Measurements from ENCODE around the gene DIRAS2. TPM values are rescaled to one million over a fixed set of nuclear protein-coding genes. Genes with fewer than 3 reads are reported as not detected.
"Not testable (repeated sequence)": the region's sequence is repeated elsewhere in the genome, so short reads cannot be mapped to it uniquely, and the experiment has no call there.

Gene DIRAS2
- not detected in 2 replicates for total RNA-seq (2014; rRNA removed; shearing (Covaris generic))
- polyA plus RNA-seq (2015; cell fraction: cytosol; rRNA removed) = not detected in 2 replicates
- polyA plus RNA-seq (2015; cell fraction: nucleus; rRNA removed) = not detected in 2 replicates

- peak; percentile 50 for DNase-seq (ENCODE audit: low read depth)
These were observed at the start of gene DIRAS2 for GRCh38 chr9:90642570-90643539. TSS of gene DIRAS2 (minus strand) at chr9:90642824. CDS start at chr9:90613827, 28,997 bp downstream.

- no peak for DNase-seq (ENCODE audit: low read depth)
These were observed 42.1 kb upstream of the DIRAS2 start for GRCh38 chr9:90684736-90685135.

GRCh38 chr9:90684106-90684505 lies 41.5 kb upstream of the DIRAS2 start:
- no peak for DNase-seq (ENCODE audit: low read depth)

- DNase-seq (ENCODE audit: low read depth) = no peak
These were observed 37.9 kb upstream of the DIRAS2 start for GRCh38 chr9:90680534-90680933.

- DNase-seq (ENCODE audit: low read depth) = no peak
These were observed 22.4 kb upstream of the DIRAS2 start for GRCh38 chr9:90665072-90665471.

- peak; percentile 57 for DNase-seq (ENCODE audit: low read depth)
These were observed 17.2 kb upstream of the DIRAS2 start for GRCh38 chr9:90659650-90660364.

- no peak for DNase-seq (ENCODE audit: low read depth)
These were observed 16.2 kb upstream of the DIRAS2 start for GRCh38 chr9:90658783-90659182.

GRCh38 chr9:90658181-90658580 lies 15.6 kb upstream of the DIRAS2 start:
- no peak for DNase-seq (ENCODE audit: low read depth)

GRCh38 chr9:90656876-90657275 lies 14.3 kb upstream of the DIRAS2 start:
- DNase-seq (ENCODE audit: low read depth) = not testable (repeated sequence)

GRCh38 chr9:90651246-90651645 lies 8.6 kb upstream of the DIRAS2 start:
- no peak for DNase-seq (ENCODE audit: low read depth)

- DNase-seq (ENCODE audit: low read depth) = no peak
These were observed 5.2 kb upstream of the DIRAS2 start for GRCh38 chr9:90647843-90648242.

- no peak for DNase-seq (ENCODE audit: low read depth)
These were observed 3.1 kb upstream of the DIRAS2 start for GRCh38 chr9:90645721-90646120.

- DNase-seq (ENCODE audit: low read depth) = no peak
These were observed 638 bp downstream of the DIRAS2 start for GRCh38 chr9:90641884-90642487.

GRCh38 chr9:90641086-90641485 lies 1.5 kb downstream of the DIRAS2 start:
- DNase-seq (ENCODE audit: low read depth) = no peak

GRCh38 chr9:90640361-90640760 lies 2.3 kb downstream of the DIRAS2 start:
- DNase-seq (ENCODE audit: low read depth) = no peak

- DNase-seq (ENCODE audit: low read depth) = no peak
These were observed 5.0 kb downstream of the DIRAS2 start for GRCh38 chr9:90637626-90638025.

GRCh38 chr9:90632647-90633207 lies 9.9 kb downstream of the DIRAS2 start:
- no peak for DNase-seq (ENCODE audit: low read depth)

GRCh38 chr9:90631964-90632363 lies 10.7 kb downstream of the DIRAS2 start:
- no peak for DNase-seq (ENCODE audit: low read depth)

- DNase-seq (ENCODE audit: low read depth) = no peak
These were observed 12.6 kb downstream of the DIRAS2 start for GRCh38 chr9:90629991-90630390.

- DNase-seq (ENCODE audit: low read depth) = no peak
These were observed 13.3 kb downstream of the DIRAS2 start for GRCh38 chr9:90629354-90629753.

- DNase-seq (ENCODE audit: low read depth) = no peak
These were observed 25.8 kb downstream of the DIRAS2 start for GRCh38 chr9:90616806-90617205.
